HepG2 (cell line): ENCODE results near the gene IL4I1. TPM values are rescaled to one million over a fixed set of nuclear protein-coding genes. Genes with fewer than 3 reads are reported as not detected.

Source experiments
- BCL6 ChIP-seq: IDR thresholded peaks from 2 replicates; pipeline ENCODE4 v1.6.1; 2016; ENCODE audit warnings: missing genetic modification reagents, missing compliant biosample characterization
- FOSL2 ChIP-seq: sonication (generic); formaldehyde crosslinking; IDR thresholded peaks from 2 replicates; pipeline ENCODE4 v1.4.0; 2020; ENCODE audit warnings: missing genetic modification reagents
- HMGXB4 ChIP-seq, 2 experiments: sonication (generic) in 1 of 2; formaldehyde crosslinking in 1 of 2; IDR thresholded peaks; 2 replicates each; pipeline versions ENCODE4 v1.4.0 to v1.6.1; 2018 to 2020; ENCODE audit warnings: missing genetic modification reagents in 2 of 2, borderline replicate concordance in 1 of 2, low read depth in 1 of 2, mild to moderate bottlenecking in 1 of 2, missing biosample characterization in 1 of 2
- KDM6A ChIP-seq: IDR thresholded peaks from 2 replicates; pipeline ENCODE4 v1.6.1; 2016; ENCODE audit warnings: low read depth
- NFYC ChIP-seq: IDR thresholded peaks from 2 replicates; pipeline ENCODE4 v1.6.1; 2016; ENCODE audit warnings: missing genetic modification reagents, missing compliant biosample characterization
- PCBP1 ChIP-seq: fragments of 200-400 bp; formaldehyde crosslinking; IDR thresholded peaks from 2 replicates; pipeline ENCODE4 v1.6.1; 2017; ENCODE audit warnings: mild to moderate bottlenecking, low read depth, low read length, borderline replicate concordance
- PCBP2 ChIP-seq: fragments of 200-400 bp; formaldehyde crosslinking; optimal IDR thresholded peaks from 2 replicates; pipeline ENCODE3; 2018; ENCODE audit warnings: low read length, low read depth; ENCODE audit not compliant: poor library complexity, severe bottlenecking
- RFXAP ChIP-seq: sonication (generic); formaldehyde crosslinking; IDR thresholded peaks from 2 replicates; pipeline ENCODE4 v1.4.0; 2020; ENCODE audit warnings: missing genetic modification reagents, borderline replicate concordance
- SIN3B ChIP-seq: fragments of 150-350 bp; IDR thresholded peaks from 2 replicates; pipeline ENCODE4 v1.6.1; 2014; ENCODE audit warnings: low read length
- ZBTB49 ChIP-seq: sonication (generic); formaldehyde crosslinking; IDR thresholded peaks from 2 replicates; pipeline ENCODE4 v1.4.0; 2020; ENCODE audit warnings: missing genetic modification reagents, borderline replicate concordance
- ZNF260 ChIP-seq: sonication (generic); formaldehyde crosslinking; IDR thresholded peaks from 2 replicates; pipeline ENCODE4 v1.4.0; 2020; ENCODE audit warnings: missing genetic modification reagents, low read depth, mild to moderate bottlenecking, borderline replicate concordance
- ZNF331 ChIP-seq: sonication (generic); formaldehyde crosslinking; IDR thresholded peaks from 2 replicates; pipeline ENCODE4 v1.4.0; 2020; ENCODE audit warnings: missing genetic modification reagents
- ZNF850 ChIP-seq: sonication (generic); formaldehyde crosslinking; conservative IDR thresholded peaks from 2 replicates; pipeline ENCODE4 v1.9.0; 2021; ENCODE audit warnings: mild to moderate bottlenecking, missing genetic modification reagents
- ZSCAN9 ChIP-seq: IDR thresholded peaks from 2 replicates; pipeline ENCODE4 v1.6.1; 2016; ENCODE audit warnings: borderline replicate concordance
- polyA plus RNA-seq, 8 experiments: library from polyadenylated mRNA; depleted of rRNA in 3 of 8; stranded (reverse) in 7 of 8; unstranded in 1 of 8; fragments of >200 nt; fragmentation: Illumina TruSeq in 4 of 8; extraction: Trizol in 4 of 8; gene quantifications; 2 replicates each; pipeline versions ENCODE4 v1.2.1 to v1.2.3, GENCODE V29; 2011 to 2016; ENCODE audit warnings: low read depth in 4 of 8, missing spikeins in 1 of 8, mixed read lengths in 1 of 8; ENCODE audit not compliant: insufficient read depth in 1 of 8
- total RNA-seq, 5 experiments: library from RNA; depleted of rRNA; stranded (reverse); fragments of >200 nt; fragmentation: Illumina TruSeq; extraction: Trizol; gene quantifications; 2 replicates each; pipeline ENCODE4 v1.2.3, GENCODE V29; 2016; ENCODE audit warnings: low read depth in 1 of 5
- TF ChIP-seq, protein P1 (sequence below): sonication (generic); formaldehyde crosslinking; IDR thresholded peaks from 2 replicates; pipeline ENCODE4 v1.5.0; 2020; ENCODE audit warnings: missing genetic modification reagents
- TF ChIP-seq, protein P2 (sequence below): IDR thresholded peaks from 2 replicates; pipeline ENCODE4 v1.6.1; 2016; ENCODE audit warnings: low read depth, missing genetic modification reagents, missing compliant biosample characterization

Gene IL4I1
- total and polyA plus RNA-seq, 2 of the 13 experiments (the other 11 are each of a cell fraction or from before 2014, with no cell fraction given): not detected

- TF ChIP-seq, protein P1, sequence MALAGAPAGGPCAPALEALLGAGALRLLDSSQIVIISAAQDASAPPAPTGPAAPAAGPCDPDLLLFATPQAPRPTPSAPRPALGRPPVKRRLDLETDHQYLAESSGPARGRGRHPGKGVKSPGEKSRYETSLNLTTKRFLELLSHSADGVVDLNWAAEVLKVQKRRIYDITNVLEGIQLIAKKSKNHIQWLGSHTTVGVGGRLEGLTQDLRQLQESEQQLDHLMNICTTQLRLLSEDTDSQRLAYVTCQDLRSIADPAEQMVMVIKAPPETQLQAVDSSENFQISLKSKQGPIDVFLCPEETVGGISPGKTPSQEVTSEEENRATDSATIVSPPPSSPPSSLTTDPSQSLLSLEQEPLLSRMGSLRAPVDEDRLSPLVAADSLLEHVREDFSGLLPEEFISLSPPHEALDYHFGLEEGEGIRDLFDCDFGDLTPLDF (CRISPR knock-in tag): peak; percentile 81
- TF ChIP-seq ZNF331 (CRISPR knock-in tag): peak; percentile 74
- no peak for TF ChIP-seq ZNF260 (CRISPR knock-in tag)
- TF ChIP-seq BCL6 (CRISPR knock-in tag): 0 out of 2 replicates have a peak, but pooled peaks have one; percentile 32
- no peak for TF ChIP-seq NFYC (CRISPR knock-in tag)
- TF ChIP-seq PCBP2: no peak
- no peak for TF ChIP-seq SIN3B
- 0 out of 2 replicates have a peak, but pooled peaks have one; percentile 48 for TF ChIP-seq RFXAP (CRISPR knock-in tag)
- no peak for TF ChIP-seq ZNF850 (CRISPR knock-in tag)
- TF ChIP-seq HMGXB4 (CRISPR knock-in tag; IDR thresholded peaks at IDR 0.05; ENCODE audit: borderline replicate concordance in 1 of 2, low read depth in 1 of 2): peak; percentile 37 to 70; a peak in 2 of 4 replicates
- TF ChIP-seq PCBP1: no peak
- 0 out of 2 replicates have a peak, but pooled peaks have one; percentile 20 for TF ChIP-seq ZSCAN9
- no peak for TF ChIP-seq ZBTB49
- TF ChIP-seq KDM6A (CRISPR knock-in tag): no peak
- TF ChIP-seq, protein P2, sequence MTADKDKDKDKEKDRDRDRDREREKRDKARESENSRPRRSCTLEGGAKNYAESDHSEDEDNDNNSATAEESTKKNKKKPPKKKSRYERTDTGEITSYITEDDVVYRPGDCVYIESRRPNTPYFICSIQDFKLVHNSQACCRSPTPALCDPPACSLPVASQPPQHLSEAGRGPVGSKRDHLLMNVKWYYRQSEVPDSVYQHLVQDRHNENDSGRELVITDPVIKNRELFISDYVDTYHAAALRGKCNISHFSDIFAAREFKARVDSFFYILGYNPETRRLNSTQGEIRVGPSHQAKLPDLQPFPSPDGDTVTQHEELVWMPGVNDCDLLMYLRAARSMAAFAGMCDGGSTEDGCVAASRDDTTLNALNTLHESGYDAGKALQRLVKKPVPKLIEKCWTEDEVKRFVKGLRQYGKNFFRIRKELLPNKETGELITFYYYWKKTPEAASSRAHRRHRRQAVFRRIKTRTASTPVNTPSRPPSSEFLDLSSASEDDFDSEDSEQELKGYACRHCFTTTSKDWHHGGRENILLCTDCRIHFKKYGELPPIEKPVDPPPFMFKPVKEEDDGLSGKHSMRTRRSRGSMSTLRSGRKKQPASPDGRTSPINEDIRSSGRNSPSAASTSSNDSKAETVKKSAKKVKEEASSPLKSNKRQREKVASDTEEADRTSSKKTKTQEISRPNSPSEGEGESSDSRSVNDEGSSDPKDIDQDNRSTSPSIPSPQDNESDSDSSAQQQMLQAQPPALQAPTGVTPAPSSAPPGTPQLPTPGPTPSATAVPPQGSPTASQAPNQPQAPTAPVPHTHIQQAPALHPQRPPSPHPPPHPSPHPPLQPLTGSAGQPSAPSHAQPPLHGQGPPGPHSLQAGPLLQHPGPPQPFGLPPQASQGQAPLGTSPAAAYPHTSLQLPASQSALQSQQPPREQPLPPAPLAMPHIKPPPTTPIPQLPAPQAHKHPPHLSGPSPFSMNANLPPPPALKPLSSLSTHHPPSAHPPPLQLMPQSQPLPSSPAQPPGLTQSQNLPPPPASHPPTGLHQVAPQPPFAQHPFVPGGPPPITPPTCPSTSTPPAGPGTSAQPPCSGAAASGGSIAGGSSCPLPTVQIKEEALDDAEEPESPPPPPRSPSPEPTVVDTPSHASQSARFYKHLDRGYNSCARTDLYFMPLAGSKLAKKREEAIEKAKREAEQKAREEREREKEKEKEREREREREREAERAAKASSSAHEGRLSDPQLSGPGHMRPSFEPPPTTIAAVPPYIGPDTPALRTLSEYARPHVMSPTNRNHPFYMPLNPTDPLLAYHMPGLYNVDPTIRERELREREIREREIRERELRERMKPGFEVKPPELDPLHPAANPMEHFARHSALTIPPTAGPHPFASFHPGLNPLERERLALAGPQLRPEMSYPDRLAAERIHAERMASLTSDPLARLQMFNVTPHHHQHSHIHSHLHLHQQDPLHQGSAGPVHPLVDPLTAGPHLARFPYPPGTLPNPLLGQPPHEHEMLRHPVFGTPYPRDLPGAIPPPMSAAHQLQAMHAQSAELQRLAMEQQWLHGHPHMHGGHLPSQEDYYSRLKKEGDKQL (CRISPR knock-in tag): no peak
- TF ChIP-seq FOSL2 (CRISPR knock-in tag): peak; percentile 52; the same call in 1 of the 2 replicates
Measured at GRCh38 chr19:49850487-49851342, 46.0 kb downstream of the IL4I1 start, which contains the start of gene PTOV1 (continued).
